Measurements from ENCODE around the gene AMBRA1.

DNA sequence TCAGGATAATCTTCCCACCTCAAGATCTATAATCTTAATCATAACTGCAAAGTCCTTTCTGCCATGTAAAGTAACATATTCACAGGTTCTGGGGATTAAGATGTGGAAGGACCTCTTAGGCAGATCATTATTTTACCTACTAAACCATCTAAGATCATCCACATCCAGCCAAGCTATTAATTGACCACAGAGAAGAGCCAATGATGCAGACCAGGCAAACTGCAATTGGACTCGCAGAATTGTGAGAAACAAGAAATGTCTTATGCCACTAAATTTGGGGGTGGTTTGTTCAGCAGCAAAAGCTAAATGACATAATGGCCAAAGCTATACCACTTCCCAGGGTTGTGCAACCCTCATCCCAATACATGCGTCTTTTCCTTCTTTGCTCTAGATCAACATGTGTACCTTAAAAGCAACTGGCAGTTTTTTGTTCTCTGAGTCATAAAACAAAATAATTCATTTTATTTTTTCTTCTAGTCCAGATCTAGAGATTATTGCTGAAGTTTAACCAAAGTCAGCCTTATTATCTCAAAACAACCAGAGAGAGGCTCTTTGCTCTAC, 113.6 kb downstream of the AMBRA1 start:
- TF ChIP-seq, protein P1, sequence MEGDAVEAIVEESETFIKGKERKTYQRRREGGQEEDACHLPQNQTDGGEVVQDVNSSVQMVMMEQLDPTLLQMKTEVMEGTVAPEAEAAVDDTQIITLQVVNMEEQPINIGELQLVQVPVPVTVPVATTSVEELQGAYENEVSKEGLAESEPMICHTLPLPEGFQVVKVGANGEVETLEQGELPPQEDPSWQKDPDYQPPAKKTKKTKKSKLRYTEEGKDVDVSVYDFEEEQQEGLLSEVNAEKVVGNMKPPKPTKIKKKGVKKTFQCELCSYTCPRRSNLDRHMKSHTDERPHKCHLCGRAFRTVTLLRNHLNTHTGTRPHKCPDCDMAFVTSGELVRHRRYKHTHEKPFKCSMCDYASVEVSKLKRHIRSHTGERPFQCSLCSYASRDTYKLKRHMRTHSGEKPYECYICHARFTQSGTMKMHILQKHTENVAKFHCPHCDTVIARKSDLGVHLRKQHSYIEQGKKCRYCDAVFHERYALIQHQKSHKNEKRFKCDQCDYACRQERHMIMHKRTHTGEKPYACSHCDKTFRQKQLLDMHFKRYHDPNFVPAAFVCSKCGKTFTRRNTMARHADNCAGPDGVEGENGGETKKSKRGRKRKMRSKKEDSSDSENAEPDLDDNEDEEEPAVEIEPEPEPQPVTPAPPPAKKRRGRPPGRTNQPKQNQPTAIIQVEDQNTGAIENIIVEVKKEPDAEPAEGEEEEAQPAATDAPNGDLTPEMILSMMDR (IDR thresholded peaks at IDR 0.05; ENCODE audit: extremely low read depth in 1 of 2, insufficient read depth in 1 of 2, low read depth in 1 of 2, low read length in 2 of 2) = no peak
- TF ChIP-seq POLR2AphosphoS5 (IDR thresholded peaks at IDR 0.05; ENCODE audit: insufficient read depth, low read depth, low read length) (no peak), POLR2A (IDR thresholded peaks at IDR 0.05; ENCODE audit: low read depth, low read length) (no peak), JUN (IDR thresholded peaks at IDR 0.05; ENCODE audit: borderline replicate concordance, insufficient read depth, insufficient read length, low read depth) (no peak), MYC (IDR thresholded peaks at IDR 0.05; ENCODE audit: low read depth, low read length) (no peak), EZH2 (IDR thresholded peaks at IDR 0.05; ENCODE audit: borderline replicate concordance, low read depth, low read length, severe bottlenecking) (no peak), GATA2 (IDR thresholded peaks at IDR 0.05; ENCODE audit: insufficient read depth, insufficient read length, low read depth, low read length) (no peak)
- TF ChIP-seq, protein P2, sequence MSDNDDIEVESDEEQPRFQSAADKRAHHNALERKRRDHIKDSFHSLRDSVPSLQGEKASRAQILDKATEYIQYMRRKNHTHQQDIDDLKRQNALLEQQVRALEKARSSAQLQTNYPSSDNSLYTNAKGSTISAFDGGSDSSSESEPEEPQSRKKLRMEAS (IDR thresholded peaks at IDR 0.05; ENCODE audit: insufficient read depth, insufficient read length) = no peak
